HepG2 (cell line): Measurements from ENCODE around the gene CDH12.

ENCODE experiments used
- EHMT2 ChIP-seq: fragments of 200-600 bp; sonication (generic); IDR thresholded peaks from 2 replicates; pipeline ENCODE4 v1.7.0; 2017; ENCODE audit warnings: antibody characterized with exemption, low read depth, low read length, borderline replicate concordance
- EP300 ChIP-seq, 3 experiments: sonication (generic) in 1 of 3; formaldehyde crosslinking in 1 of 3; IDR thresholded peaks; 2 replicates each; pipeline versions ENCODE4 v1.5.1 to v1.6.1; 2011 to 2020; ENCODE audit warnings: low read depth in 2 of 3, low read length in 2 of 3, borderline replicate concordance in 1 of 3, improper control_type of control experiment in 1 of 3, mild to moderate bottlenecking in 1 of 3, missing genetic modification reagents in 1 of 3, moderate library complexity in 1 of 3
- FOSL2 ChIP-seq: sonication (generic); formaldehyde crosslinking; IDR thresholded peaks from 2 replicates; pipeline ENCODE4 v1.4.0; 2020; ENCODE audit warnings: missing genetic modification reagents
- POLR2AphosphoS5 ChIP-seq: IDR thresholded peaks from 2 replicates; pipeline ENCODE4 v1.6.1; 2012; ENCODE audit warnings: low read depth, low read length
- RBFOX2 ChIP-seq: fragments of 200-400 bp; formaldehyde crosslinking; IDR thresholded peaks from 2 replicates; pipeline ENCODE4 v1.6.1; 2017; ENCODE audit warnings: low read depth, mild to moderate bottlenecking, low read length
- ZNF138 ChIP-seq: sonication (generic); formaldehyde crosslinking; IDR thresholded peaks from 2 replicates; pipeline ENCODE4 v1.5.0; 2020; ENCODE audit warnings: mild to moderate bottlenecking, low read depth, missing genetic modification reagents
- TF ChIP-seq, protein P1 (sequence below): IDR thresholded peaks from 2 replicates; pipeline ENCODE4 v1.6.1; 2016; ENCODE audit warnings: low read depth, borderline replicate concordance

GRCh38 chr5:22650511-22650910 lies 202.6 kb downstream of the CDH12 start:
- TF ChIP-seq ZNF138 (CRISPR knock-in tag) (no peak), POLR2AphosphoS5 (no peak), FOSL2 (no peak), RBFOX2 (no peak), EP300 (IDR thresholded peaks at IDR 0.05; ENCODE audit: low read depth in 2 of 2, low read length in 2 of 2) (no peak), EP300 (CRISPR knock-in tag; IDR thresholded peaks at IDR 0.05; ENCODE audit: borderline replicate concordance) (no peak), EHMT2 (no peak)
- TF ChIP-seq, protein P1, sequence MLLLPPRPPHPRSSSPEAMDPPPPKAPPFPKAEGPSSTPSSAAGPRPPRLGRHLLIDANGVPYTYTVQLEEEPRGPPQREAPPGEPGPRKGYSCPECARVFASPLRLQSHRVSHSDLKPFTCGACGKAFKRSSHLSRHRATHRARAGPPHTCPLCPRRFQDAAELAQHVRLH: no peak
